Mucosa of rectum (tissue), 2 donors: ENCODE results near the gene DNAJC18.
"Not testable (repeated sequence)": the region's sequence is repeated elsewhere in the genome, so short reads cannot be mapped to it uniquely, and the experiment has no call there.

Experiments used
- H3K27ac ChIP-seq, 2 donors: one replicate each; pipeline ENCODE4 v1.7.0; 2013; ENCODE audit warnings: inconsistent platforms in 2 of 2, low read depth in 2 of 2, low read length in 2 of 2
- H3K27me3 ChIP-seq, 2 donors: one replicate each; pipeline ENCODE4 v1.7.0; 2013; ENCODE audit warnings: low read length in 2 of 2; ENCODE audit not compliant: control insufficient read depth in 2 of 2, insufficient read depth in 2 of 2
- H3K36me3 ChIP-seq, 2 donors: one replicate each; pipeline ENCODE4 v1.7.0; 2013; ENCODE audit warnings: low read length in 2 of 2; ENCODE audit not compliant: control insufficient read depth in 2 of 2, insufficient read depth in 2 of 2
- H3K4me1 ChIP-seq, 2 donors: one replicate each; pipeline ENCODE4 v1.7.0; 2013; ENCODE audit warnings: low read length in 2 of 2, mild to moderate bottlenecking in 1 of 2; ENCODE audit not compliant: control insufficient read depth in 2 of 2, insufficient read depth in 2 of 2
- H3K4me3 ChIP-seq, 2 donors: one replicate each; pipeline ENCODE4 v1.7.0; 2013; ENCODE audit warnings: low read length in 2 of 2
- H3K9ac ChIP-seq, 2 donors: one replicate each; pipeline ENCODE4 v1.7.0; 2013; ENCODE audit warnings: low read length in 2 of 2, low read depth in 1 of 2, mild to moderate bottlenecking in 1 of 2
- H3K9me3 ChIP-seq, 2 donors: one replicate each; pipeline ENCODE4 v1.7.0; 2013; ENCODE audit warnings: low read length in 2 of 2; ENCODE audit not compliant: control insufficient read depth in 2 of 2
- donor health status: healthy.
- donor health status: Normal muscosa, but diverticular disease.

Gene DNAJC18

GRCh38 chr5:139439013-139439903, at the start of gene DNAJC18:
DNAJC18 (minus strand) TSS chr5:139439525; CDS start chr5:139439445, 80 bp downstream.
- peak within 1 kb of the TSS; percentile 84 to 92 for H3K4me3 ChIP-seq
- peak within 1 kb of the TSS; percentile 93 to 96 for H3K27ac ChIP-seq

GRCh38 chr5:139488260-139488659, 48.9 kb upstream of the DNAJC18 start:
- Histone ChIP-seq H3K9me3 (no peaks in the 10 kb centered on the region), H3K4me1 (peaks cover 0 to 6% of the 10 kb centered on the region in 2 donors), H3K4me3 (no peak overlapping the region), H3K27me3 (no peaks in the 10 kb centered on the region), H3K36me3 (no peaks in the 10 kb centered on the region), H3K27ac (peak overlapping the region in 1 of 2 donors; percentile 68), H3K9ac (no peak overlapping the region)

More at GRCh38 chr5:139439013-139439903, at the start of gene DNAJC18:
- Histone ChIP-seq H3K9me3 (no peaks in the 10 kb centered on the region), H3K27me3 (no peaks in the 10 kb centered on the region), H3K4me1 (peaks cover 4 to 5% of the 10 kb centered on the region in 2 donors), H3K9ac (peak within 1 kb of the TSS; percentile 91 to 96), H3K36me3 (no peaks in the 10 kb centered on the region)

GRCh38 chr5:139486201-139486600, 46.9 kb upstream of the DNAJC18 start:
- Histone ChIP-seq H3K4me1 (peaks cover 17 to 19% of the 10 kb centered on the region in 2 donors), H3K27ac (no peak overlapping the region), H3K4me3 (no peak overlapping the region)

GRCh38 chr5:139482890-139483208, 43.5 kb upstream of the DNAJC18 start:
- Histone ChIP-seq H3K9ac (peak overlapping the region in 1 of 2 donors; percentile 78), H3K4me3 (peak overlapping the region in 1 of 2 donors; percentile 69), H3K27ac (peak overlapping the region; percentile 88 to 91), H3K4me1 (peaks cover 25 to 28% of the 10 kb centered on the region in 2 donors)
- H3K36me3 ChIP-seq, H3K27me3 ChIP-seq, H3K9me3 ChIP-seq: not testable (repeated sequence)

More at GRCh38 chr5:139486201-139486600, 46.9 kb upstream of the DNAJC18 start:
- Histone ChIP-seq H3K36me3 (no peaks in the 10 kb centered on the region), H3K9ac (no peak overlapping the region), H3K27me3 (no peaks in the 10 kb centered on the region), H3K9me3 (no peaks in the 10 kb centered on the region)

- Histone ChIP-seq H3K9me3 (no peaks in the 10 kb centered on the region), H3K9ac (peak within 1 kb of the TSS; percentile 76 to 78), H3K36me3 (peaks cover 7 to 13% of the 10 kb centered on the region in 2 donors), H3K27ac (peak within 1 kb of the TSS; percentile 88 to 91), H3K27me3 (no peaks in the 10 kb centered on the region), H3K4me1 (peaks cover 25 to 28% of the 10 kb centered on the region in 2 donors), H3K4me3 (peak within 1 kb of the TSS; percentile 65 to 69)
These were observed 42.9 kb upstream of the DNAJC18 start, which contains the start of gene STING1 for GRCh38 chr5:139482050-139482889. STING1 (minus strand) TSS chr5:139482758; CDS start chr5:139481704, 1,054 bp downstream.

GRCh38 chr5:139481580-139482049, 42.3 kb upstream of the DNAJC18 start:
- Histone ChIP-seq H3K9me3 (no peaks in the 10 kb centered on the region), H3K36me3 (peaks cover 7 to 16% of the 10 kb centered on the region in 2 donors), H3K4me3 (peak overlapping the region; percentile 65 to 69), H3K27me3 (no peaks in the 10 kb centered on the region), H3K27ac (peak overlapping the region; percentile 88 to 91), H3K9ac (peak overlapping the region; percentile 76 to 78), H3K4me1 (peaks cover 25 to 28% of the 10 kb centered on the region in 2 donors)

GRCh38 chr5:139481122-139481533, 41.8 kb upstream of the DNAJC18 start:
- Histone ChIP-seq H3K27me3 (no peaks in the 10 kb centered on the region), H3K36me3 (peaks cover 7 to 16% of the 10 kb centered on the region in 2 donors), H3K4me1 (peaks cover 25 to 28% of the 10 kb centered on the region in 2 donors), H3K4me3 (peak overlapping the region; percentile 65 to 69), H3K9me3 (no peaks in the 10 kb centered on the region), H3K27ac (peak overlapping the region; percentile 88 to 91), H3K9ac (peak overlapping the region; percentile 76 to 78)

GRCh38 chr5:139479729-139480128, 40.4 kb upstream of the DNAJC18 start:
- not testable (repeated sequence) for H3K4me3 ChIP-seq, H3K9me3 ChIP-seq, H3K27ac ChIP-seq, H3K9ac ChIP-seq, H3K27me3 ChIP-seq
- H3K36me3 ChIP-seq: peaks cover 7 to 20% of the 10 kb centered on the region in 2 donors
- H3K4me1 ChIP-seq: peaks cover 39 to 41% of the 10 kb centered on the region in 2 donors

- Histone ChIP-seq H3K4me1 (peaks cover 39 to 41% of the 10 kb centered on the region in 2 donors), H3K36me3 (peaks cover 7 to 20% of the 10 kb centered on the region in 2 donors)
- H3K4me3 ChIP-seq, H3K27ac ChIP-seq, H3K9ac ChIP-seq, H3K27me3 ChIP-seq, H3K9me3 ChIP-seq: not testable (repeated sequence)
These were observed 39.5 kb upstream of the DNAJC18 start for GRCh38 chr5:139478657-139479423.
